ENCODE data around the gene TBXA2R.

TBXA2R gene

DNA sequence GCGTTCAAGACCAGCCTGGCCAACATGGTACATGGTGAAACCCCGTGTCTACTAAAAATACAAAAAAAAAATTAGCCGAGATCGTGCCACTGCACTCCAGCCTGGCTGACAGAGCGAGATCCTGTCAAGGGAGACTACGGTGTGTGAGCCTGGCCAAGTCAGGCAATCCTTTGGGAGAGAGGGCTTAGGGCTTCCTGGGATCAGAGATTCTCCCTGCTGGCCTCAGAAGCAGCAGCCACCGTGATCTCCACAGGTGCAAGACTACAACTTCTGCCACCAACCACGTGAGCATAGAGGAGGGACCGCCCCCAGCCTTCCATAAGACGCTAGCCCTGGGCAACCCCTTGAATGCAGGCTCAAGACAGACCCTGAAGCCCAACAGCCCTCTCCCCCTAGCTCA is 56.9 kb downstream of the TBXA2R start:
- DNase-seq (ENCODE audit: low read depth) = no peak
- H3K4me3 ChIP-seq (ENCODE audit: low read depth, low read length) = no peak overlapping the region
- TF ChIP-seq MYC (IDR thresholded peaks at IDR 0.05; ENCODE audit: low read depth, low read length) (no peak), POLR2A (IDR thresholded peaks at IDR 0.05; ENCODE audit: extremely low read depth, insufficient read length) (no peak)
- TF ChIP-seq, protein P1, sequence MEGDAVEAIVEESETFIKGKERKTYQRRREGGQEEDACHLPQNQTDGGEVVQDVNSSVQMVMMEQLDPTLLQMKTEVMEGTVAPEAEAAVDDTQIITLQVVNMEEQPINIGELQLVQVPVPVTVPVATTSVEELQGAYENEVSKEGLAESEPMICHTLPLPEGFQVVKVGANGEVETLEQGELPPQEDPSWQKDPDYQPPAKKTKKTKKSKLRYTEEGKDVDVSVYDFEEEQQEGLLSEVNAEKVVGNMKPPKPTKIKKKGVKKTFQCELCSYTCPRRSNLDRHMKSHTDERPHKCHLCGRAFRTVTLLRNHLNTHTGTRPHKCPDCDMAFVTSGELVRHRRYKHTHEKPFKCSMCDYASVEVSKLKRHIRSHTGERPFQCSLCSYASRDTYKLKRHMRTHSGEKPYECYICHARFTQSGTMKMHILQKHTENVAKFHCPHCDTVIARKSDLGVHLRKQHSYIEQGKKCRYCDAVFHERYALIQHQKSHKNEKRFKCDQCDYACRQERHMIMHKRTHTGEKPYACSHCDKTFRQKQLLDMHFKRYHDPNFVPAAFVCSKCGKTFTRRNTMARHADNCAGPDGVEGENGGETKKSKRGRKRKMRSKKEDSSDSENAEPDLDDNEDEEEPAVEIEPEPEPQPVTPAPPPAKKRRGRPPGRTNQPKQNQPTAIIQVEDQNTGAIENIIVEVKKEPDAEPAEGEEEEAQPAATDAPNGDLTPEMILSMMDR (IDR thresholded peaks at IDR 0.05; ENCODE audit: low read depth, low read length) = no peak
- TF ChIP-seq, protein P2, sequence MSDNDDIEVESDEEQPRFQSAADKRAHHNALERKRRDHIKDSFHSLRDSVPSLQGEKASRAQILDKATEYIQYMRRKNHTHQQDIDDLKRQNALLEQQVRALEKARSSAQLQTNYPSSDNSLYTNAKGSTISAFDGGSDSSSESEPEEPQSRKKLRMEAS (IDR thresholded peaks at IDR 0.05; ENCODE audit: low read depth, low read length) = no peak

DNA sequence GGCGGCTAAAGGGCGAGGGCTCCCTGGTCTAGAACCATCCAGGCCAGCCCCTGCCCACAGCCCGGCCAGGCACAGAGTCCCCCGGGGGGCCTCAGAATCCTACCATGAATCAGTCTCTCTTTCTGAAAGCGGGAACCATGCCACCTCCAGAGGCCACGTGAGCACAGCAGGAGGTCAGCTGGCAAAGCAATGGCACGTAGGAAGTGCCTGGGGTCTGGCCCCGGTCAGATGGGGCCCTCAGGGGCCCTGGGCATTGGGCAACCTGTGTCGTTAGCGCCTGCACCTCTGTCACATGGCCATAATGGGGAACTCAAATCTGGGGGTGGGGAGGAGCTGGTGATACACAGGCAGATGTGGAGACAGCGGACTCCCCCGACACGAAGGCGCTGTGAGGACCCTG is 58.1 kb downstream of the TBXA2R start:
- TF ChIP-seq MYC (IDR thresholded peaks at IDR 0.05; ENCODE audit: low read depth, low read length) = peak; percentile 73
- no peak for TF ChIP-seq POLR2A (IDR thresholded peaks at IDR 0.05; ENCODE audit: extremely low read depth, insufficient read length)
- TF ChIP-seq, protein P2 (IDR thresholded peaks at IDR 0.05; ENCODE audit: low read depth, low read length) = peak; percentile 80
- TF ChIP-seq, protein P1 (IDR thresholded peaks at IDR 0.05; ENCODE audit: low read depth, low read length) = no peak
- H3K4me3 ChIP-seq (ENCODE audit: low read depth, low read length) = no peak overlapping the region
- peak; percentile 73 for DNase-seq (ENCODE audit: low read depth)

DNA sequence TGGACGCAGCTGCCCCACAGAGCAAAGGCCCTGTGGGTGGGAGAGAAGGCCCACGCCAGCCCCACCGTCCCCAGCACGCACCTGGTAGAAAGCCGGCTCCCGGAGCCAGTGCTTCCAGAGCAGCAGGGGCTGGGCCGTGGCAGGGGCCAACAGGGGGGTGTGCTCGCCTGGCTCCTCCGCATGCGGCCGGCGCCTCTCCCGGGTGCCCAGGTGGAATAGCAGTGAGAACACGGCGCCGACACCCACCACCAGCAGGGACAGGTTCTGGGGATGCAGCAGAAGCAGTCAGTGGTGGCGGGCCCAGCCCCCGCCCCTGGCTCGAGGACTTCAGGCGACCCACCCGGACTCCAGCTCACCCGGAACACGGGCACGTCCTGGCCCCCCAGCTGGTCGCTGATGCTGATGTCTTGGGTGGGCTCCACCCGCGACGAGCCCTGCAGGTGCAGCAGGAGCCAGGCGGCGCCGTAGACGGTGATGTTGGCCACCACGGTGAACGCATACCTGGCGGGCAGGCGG is 58.9 kb downstream of the TBXA2R start:
- DNase-seq (ENCODE audit: low read depth) = no peak
- TF ChIP-seq, protein P2 (IDR thresholded peaks at IDR 0.05; ENCODE audit: low read depth, low read length) = no peak
- TF ChIP-seq POLR2A (IDR thresholded peaks at IDR 0.05; ENCODE audit: extremely low read depth, insufficient read length) (no peak), MYC (IDR thresholded peaks at IDR 0.05; ENCODE audit: low read depth, low read length) (no peak)
- TF ChIP-seq, protein P1 (IDR thresholded peaks at IDR 0.05; ENCODE audit: low read depth, low read length) = no peak
- no peak overlapping the region for H3K4me3 ChIP-seq (ENCODE audit: low read depth, low read length)

DNA sequence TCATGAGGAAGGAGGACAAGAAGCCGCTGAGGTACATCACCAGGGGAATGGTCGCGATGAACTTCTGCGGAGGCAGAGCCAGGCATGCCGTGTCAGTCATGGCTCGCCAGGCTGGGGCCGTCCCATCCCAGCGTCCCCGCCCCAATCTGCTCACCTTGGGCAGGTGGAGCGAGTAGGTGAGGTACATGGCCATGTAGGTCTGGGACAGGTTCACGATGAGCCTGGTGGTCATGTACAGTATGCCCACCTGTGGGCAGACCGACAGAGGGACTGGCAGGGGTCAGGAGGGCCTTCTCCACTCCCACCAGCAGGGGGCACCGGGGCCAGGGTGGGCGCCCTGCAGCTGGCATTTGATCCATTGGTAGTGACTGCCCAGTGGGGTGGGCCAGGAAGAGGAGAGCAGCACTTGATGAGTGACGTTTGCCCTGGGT is 59.4 kb downstream of the TBXA2R start:
- no peak overlapping the region for H3K4me3 ChIP-seq (ENCODE audit: low read depth, low read length)
- TF ChIP-seq, protein P1 (IDR thresholded peaks at IDR 0.05; ENCODE audit: low read depth, low read length) = peak; percentile 34
- TF ChIP-seq POLR2A (IDR thresholded peaks at IDR 0.05; ENCODE audit: extremely low read depth, insufficient read length) = no peak
- no peak for DNase-seq (ENCODE audit: low read depth)

DNA sequence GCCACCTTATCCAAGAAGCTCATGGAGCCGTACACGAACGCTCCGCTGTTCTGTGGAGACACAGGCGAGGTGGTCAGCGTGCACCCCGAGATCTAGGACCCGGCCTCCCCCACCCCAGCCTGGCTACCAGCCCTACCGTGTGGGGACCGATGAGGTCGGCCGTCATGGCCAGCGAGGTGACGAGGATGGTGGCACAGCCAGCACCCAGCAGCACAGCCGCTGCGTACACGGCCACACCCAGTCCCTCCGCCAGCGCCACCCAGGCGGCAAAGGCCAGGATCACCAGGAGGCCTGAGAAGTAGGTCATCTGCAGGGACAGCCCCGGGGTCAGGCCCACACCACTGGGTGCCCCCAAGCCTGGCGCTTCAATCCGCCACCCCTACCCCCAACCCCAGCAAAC is 60.6 kb downstream of the TBXA2R start:
- no peak overlapping the region for H3K4me3 ChIP-seq (ENCODE audit: low read depth, low read length)
- TF ChIP-seq, protein P2 (IDR thresholded peaks at IDR 0.05; ENCODE audit: low read depth, low read length) = no peak
- TF ChIP-seq, protein P1 (IDR thresholded peaks at IDR 0.05; ENCODE audit: low read depth, low read length) = no peak
- TF ChIP-seq MYC (IDR thresholded peaks at IDR 0.05; ENCODE audit: low read depth, low read length) (no peak), POLR2A (IDR thresholded peaks at IDR 0.05; ENCODE audit: extremely low read depth, insufficient read length) (no peak)
- no peak for DNase-seq (ENCODE audit: low read depth)

DNA sequence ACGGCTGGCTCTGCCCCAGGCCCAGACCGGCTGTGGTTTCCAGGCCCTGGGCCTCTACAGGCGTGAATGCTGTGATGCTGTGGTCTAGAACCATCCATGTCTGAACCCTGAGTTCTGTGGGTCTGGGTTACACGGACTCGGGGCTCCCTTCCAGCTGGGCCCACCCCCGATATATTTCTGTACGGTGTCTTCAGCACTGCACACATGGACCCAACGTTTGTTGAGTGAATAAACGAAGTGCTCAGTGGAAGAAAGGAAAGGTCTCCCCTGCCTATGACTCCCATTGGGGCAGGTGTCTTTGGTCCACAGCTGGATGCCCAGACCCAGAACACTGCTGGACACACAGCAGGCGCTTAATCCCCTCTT is 61.0 kb downstream of the TBXA2R start:
- H3K4me3 ChIP-seq (ENCODE audit: low read depth, low read length) = no peak overlapping the region
- no peak for DNase-seq (ENCODE audit: low read depth)
- peak; percentile 16 for TF ChIP-seq POLR2A (IDR thresholded peaks at IDR 0.05; ENCODE audit: extremely low read depth, insufficient read length)
- TF ChIP-seq, protein P2 (IDR thresholded peaks at IDR 0.05; ENCODE audit: low read depth, low read length) = no peak
- TF ChIP-seq MYC (IDR thresholded peaks at IDR 0.05; ENCODE audit: low read depth, low read length) = no peak
- TF ChIP-seq, protein P1 (IDR thresholded peaks at IDR 0.05; ENCODE audit: low read depth, low read length) = no peak

Measured in NB4 (cell line).